ENCODE data around the gene HAGHL.

HAGHL gene

GRCh38 chr16:726438-727290, at the start of gene HAGHL, which contains the start of gene CCDC78:
HAGHL (plus strand) TSS chr16:727106; CDS start chr16:727510, 404 bp downstream.
CCDC78 (minus strand) TSS chr16:726443; CDS start chr16:726367, 76 bp downstream.
- peak; percentile 66 to 76 for DNase-seq

- DNase-seq, result no peak
Observed at GRCh38 chr16:677316-678190, 49.4 kb upstream of the HAGHL start.

GRCh38 chr16:678209-678857, 48.6 kb upstream of the HAGHL start:
- DNase-seq, result no peak

- peak; percentile 60 to 68 for DNase-seq
Observed at GRCh38 chr16:678858-679813, 47.8 kb upstream of the HAGHL start.

GRCh38 chr16:679814-680624, 46.9 kb upstream of the HAGHL start, which contains the start of gene STUB1:
STUB1 (plus strand) TSS chr16:680410; CDS start chr16:680526, 116 bp downstream.
- DNase-seq, result peak; percentile 84 to 93

- DNase-seq, result no peak
Observed at GRCh38 chr16:680625-680945, 46.3 kb upstream of the HAGHL start.

GRCh38 chr16:680967-681745, 45.8 kb upstream of the HAGHL start:
- no peak for DNase-seq

- no peak for DNase-seq
Observed at GRCh38 chr16:681746-682427, 45.0 kb upstream of the HAGHL start.

- no peak for DNase-seq
Observed at GRCh38 chr16:682493-683395, 44.2 kb upstream of the HAGHL start.

- DNase-seq, result no peak
Observed at GRCh38 chr16:683396-684070, 43.4 kb upstream of the HAGHL start.

GRCh38 chr16:684071-684794, 42.7 kb upstream of the HAGHL start, which contains the start of gene JMJD8:
JMJD8 (minus strand) TSS chr16:684334; CDS start chr16:684319, 15 bp downstream.
- peak; percentile 98 to 99 for DNase-seq

- no peak for DNase-seq
Observed at GRCh38 chr16:684961-685696, 41.8 kb upstream of the HAGHL start.

GRCh38 chr16:685967-686366, 40.9 kb upstream of the HAGHL start:
- DNase-seq, result no peak

- no peak for DNase-seq
Observed at GRCh38 chr16:686459-687260, 40.2 kb upstream of the HAGHL start.

- no peak for DNase-seq
Observed at GRCh38 chr16:687499-687898, 39.4 kb upstream of the HAGHL start.

All from stimulated activated CD4-positive, alpha-beta T cell treated with anti-CD3 and anti-CD28 coated beads, Interleukin-2, amount 100 ng/mL, for 24 hours (primary cell).